NOMO-1 (cell line): ENCODE data around the gene PCSK9.

Experiments
- DNase-seq, 2 experiments: peaks; one replicate each; lab custom pipeline; 2025; ENCODE audit not compliant: unreplicated experiment in 2 of 2; lab: John Stamatoyannopoulos, UW

The PCSK9 gene

DNA sequence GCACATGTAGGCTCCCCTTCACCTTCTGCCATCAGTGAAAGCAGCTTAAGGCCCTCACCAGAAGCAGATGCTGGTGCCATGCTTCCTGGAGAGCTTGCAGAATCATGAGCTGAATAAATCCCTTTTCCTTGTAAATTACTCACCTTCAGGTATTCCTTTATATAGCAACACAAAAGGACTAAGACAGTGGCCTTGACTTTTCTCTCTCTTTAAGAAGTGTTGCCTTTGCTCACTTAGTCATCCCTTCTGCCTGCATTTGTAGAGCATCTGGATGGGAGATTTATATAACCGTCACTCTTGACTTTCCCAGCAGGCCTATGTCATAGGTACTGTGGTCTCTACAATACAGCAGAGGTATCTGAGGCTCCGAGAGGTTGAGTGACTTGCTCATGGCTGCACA lies 3.7 kb downstream of the PCSK9 start:
- no peak for DNase-seq

DNA sequence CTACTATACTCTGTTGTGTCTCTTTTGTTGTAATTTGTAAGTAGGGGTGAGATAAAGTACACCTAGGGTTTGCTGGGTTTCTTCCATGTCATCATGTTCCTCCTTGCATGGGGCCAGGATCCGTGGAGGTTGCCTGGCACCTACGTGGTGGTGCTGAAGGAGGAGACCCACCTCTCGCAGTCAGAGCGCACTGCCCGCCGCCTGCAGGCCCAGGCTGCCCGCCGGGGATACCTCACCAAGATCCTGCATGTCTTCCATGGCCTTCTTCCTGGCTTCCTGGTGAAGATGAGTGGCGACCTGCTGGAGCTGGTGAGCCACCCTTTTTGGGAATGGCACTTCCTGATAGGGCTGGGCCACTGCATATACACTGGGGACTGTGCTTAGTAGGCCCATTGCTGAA lies 4.4 kb downstream of the PCSK9 start:
- no peak for DNase-seq

DNA sequence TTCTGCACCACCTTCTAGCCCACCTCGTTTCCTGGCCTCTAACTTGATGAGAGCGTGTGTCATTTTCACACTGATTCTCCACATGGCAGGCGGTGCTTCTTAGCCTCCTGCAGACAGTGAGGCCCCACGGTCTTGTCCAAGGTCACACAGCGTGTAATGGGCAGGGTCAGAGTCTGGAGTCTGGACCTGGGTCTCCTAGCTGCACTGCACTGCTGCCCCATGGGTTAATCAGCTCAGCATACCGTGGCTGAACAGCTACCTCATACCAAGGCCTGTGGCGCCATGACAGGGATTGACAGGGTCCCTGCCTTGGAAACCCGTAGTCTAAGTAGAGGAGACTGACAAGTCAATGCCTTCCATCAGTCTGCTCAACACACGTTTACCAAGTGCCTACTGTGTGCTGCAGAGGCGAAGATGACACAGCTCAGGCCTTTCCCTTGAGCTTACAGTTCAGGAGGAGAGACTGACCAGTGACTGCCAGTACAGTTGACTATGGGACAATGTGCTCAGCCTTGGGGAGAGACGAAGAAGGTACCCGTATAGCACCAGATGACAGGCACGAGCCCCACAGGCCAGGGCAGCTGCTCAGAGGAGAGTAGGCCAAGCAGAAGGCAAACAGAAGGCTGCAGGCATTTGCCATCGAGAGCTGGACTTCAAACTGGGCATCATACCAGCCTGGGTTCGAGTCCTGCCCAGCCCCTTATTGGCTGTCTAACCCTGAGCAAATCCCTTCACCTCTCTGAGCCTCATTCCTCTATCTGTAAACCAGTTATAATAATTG lies 5.5 kb downstream of the PCSK9 start:
- no peak for DNase-seq

DNA sequence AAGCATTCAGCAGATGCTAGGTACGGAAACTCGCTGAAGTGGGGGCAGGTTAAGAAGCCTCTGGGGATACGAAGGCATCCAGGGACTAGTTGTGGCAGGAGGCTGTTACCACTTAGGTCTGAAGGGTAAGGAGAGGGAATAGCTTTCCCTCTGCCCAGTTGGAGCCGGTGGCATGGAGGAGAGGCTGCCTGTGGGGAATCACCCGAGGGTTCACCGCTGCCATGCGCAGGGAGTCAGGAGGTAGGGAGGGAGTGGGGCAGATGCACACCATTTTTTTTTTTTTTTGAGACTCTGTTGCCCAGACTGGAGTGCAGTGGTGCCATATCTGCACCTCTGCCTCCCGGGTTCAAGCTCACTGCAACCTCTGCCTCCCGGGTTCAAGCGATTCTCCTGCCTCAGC lies 6.1 kb downstream of the PCSK9 start:
- DNase-seq: no peak

DNA sequence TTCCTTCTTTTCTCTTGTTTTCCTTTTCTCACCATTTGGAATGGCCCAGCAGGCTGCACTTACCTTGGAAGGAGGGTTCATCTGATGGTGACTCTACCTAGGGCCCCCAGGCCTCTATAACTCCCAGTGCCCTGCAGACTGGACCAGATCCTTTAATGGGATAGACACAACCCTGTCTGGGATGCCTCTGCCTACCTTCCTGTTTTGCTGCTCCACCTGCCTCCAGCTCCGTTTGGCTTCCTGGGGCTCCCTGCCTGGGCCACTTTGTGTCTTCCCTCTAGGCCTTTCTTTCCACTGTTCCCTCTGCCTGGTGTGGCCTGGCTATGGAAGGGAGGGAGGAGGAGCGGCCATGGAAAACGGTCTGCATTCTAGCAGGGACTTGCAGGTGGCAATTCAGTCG lies 7.5 kb downstream of the PCSK9 start:
- DNase-seq: no peak

DNA sequence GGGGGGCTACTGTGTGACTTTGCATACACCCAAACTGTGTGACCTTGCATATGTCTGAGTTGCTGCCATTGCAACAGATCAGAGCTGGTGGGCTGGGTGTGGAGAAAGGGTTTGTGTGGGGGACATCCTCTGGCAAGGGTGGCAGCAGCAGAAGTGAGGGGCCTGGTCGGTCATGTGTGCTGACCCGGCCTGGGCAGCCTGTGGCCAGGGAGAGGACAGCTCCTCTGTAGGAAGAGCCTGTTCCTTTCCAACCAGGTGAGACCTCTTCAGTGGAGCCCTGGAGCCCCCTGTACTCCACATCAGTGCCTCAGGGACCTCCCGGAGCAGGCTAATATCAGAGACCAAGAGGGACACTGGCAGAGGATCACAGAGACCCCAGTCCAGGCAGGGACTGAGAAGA lies 8.3 kb downstream of the PCSK9 start:
- DNase-seq: no peak

DNA sequence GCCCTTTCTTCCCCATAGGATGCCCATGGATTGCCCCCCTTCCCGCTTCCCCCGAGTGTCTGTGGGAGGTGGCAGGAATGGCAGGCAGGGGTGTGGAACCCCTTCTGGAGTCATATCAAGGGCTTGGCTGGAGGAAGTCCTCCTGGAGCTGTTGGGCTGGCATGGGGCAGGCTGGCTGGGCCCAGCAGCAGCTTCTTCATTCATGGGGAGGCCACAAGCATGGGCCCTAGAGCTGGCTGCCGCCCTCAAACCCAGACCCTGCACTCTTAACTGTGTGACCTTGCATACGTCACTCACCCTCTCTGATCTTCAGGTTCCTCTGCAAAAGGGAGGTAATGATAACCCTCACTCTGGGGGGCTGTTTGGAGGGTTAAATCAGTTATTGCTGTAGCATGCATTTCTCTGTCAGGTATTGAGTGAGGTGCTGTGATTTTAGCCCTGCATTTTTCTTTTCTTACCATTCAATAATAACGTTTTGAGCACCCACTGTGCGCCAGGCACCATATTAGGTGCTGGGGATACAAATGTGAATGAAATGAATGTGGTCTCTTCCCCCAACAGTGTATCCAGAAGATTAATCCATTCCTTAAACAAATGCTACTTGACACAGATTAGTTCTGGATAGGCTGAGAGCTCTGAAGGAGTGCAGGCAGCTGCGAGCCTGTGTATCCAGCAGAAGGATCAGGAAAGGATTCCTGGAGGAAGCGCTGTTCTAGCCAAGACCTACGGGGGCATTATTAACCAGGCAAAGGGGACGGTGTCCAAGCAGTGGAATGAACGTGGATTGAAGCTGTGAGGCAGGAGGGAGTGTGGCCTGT lies 9.3 kb downstream of the PCSK9 start:
- DNase-seq: no peak

DNA sequence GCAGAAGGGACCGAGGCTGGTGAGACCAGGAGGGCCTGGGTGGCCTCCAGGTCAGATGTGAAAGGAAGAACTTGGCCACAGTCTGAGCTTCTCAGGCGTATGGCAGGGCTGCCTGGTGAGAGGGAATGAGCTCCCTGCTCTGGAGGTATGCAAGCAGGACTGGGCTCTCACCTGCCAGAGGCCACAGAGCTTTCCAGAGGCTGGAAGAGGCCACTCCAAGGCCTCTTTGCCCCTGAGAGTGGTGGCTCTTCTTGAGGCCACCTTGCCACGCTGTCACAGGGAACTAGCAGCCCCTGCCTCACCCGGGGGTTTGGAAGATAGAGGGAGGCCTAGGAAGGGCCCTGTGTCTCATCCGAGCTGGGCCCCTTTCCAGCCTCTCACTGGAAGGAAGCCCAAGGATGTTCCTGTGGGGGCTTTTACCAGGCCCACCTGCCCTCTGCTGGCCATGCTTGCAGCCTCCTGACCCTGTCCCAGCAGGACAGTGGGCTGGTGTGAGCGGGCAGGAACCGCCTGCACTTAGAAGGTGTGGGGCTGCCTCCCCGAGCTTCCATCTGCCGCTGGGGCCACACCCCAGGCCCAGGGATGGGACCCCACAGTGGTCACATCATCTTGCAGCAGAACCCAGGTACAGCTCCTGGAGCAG lies 10.0 kb downstream of the PCSK9 start:
- DNase-seq: no peak

DNA sequence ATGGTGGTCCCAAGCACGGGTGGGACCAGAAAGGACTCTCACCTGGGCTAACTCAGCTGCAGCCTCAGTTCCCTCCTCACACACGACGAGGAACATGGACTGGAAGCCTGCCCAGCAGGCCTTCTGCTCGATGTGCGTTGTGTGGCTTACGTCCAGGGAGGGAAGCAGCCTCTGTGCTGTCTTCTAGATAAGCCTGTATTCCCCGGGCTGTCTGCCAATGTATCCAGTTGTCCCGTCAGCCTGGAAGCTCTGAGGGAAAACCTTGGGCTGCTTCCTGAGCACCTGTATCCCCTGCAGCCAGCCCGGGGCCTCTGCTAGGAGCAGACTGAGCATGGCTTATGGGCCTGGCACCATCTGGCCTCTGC lies 10.5 kb downstream of the PCSK9 start:
- DNase-seq: no peak

DNA sequence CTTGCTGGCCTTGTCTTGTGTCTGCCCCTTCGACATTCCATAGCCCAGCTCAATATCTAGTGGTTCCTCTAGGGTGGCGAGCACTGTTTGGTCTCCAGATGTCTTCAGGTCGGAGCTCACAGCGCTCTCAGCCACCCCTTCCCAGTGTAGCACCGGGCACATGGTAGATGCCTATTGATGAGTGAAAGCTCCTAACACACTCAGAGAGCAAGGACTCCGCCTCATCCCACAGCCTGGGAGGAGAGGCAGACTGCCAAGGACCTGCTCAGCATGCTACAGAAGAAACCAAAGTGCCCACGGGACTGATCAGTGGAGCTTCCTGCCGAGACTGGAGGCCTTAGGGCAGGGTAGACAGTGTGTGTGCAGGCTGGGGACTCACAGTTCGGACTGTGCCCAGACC lies 10.9 kb downstream of the PCSK9 start:
- DNase-seq: no peak

DNA sequence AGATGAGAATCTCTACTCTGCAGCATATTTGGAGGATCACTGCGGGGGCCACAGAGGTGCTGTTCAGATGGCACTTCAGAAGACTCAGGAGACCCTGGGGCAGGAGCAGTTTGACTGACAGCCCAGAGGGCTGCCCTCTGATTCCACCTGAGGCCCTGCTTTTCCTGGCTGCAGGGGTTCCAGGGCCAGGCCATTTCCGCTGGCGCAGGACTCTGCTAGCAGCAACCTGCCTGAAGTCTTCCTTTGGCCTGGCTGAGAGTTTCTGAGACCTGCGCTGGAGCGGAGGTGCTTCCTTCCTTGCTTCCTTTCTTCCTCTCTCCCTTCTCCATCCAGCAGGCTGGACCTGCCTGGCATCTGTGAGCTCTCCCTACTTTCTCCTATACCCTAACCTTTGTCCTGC lies 11.8 kb downstream of the PCSK9 start:
- no peak for DNase-seq

DNA sequence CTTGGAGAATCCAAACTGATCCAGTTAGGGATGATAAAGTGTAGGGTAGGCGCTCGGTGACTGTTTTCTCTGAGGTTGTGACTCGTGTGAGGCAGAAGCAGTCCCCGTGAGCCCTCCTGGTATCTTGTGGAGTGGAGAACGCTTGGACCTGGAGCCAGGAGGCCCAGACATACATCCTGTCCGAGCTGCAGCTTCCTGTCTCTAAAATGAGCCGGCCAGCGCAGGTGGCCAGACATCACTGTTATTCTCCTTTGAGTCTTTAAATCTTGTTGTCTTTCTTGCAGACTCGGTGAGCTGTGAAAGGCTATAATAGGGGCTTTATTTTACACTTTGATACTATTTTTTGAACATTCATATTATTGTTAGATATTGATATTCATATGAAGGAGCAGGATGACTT lies 12.3 kb downstream of the PCSK9 start:
- no peak for DNase-seq

DNA sequence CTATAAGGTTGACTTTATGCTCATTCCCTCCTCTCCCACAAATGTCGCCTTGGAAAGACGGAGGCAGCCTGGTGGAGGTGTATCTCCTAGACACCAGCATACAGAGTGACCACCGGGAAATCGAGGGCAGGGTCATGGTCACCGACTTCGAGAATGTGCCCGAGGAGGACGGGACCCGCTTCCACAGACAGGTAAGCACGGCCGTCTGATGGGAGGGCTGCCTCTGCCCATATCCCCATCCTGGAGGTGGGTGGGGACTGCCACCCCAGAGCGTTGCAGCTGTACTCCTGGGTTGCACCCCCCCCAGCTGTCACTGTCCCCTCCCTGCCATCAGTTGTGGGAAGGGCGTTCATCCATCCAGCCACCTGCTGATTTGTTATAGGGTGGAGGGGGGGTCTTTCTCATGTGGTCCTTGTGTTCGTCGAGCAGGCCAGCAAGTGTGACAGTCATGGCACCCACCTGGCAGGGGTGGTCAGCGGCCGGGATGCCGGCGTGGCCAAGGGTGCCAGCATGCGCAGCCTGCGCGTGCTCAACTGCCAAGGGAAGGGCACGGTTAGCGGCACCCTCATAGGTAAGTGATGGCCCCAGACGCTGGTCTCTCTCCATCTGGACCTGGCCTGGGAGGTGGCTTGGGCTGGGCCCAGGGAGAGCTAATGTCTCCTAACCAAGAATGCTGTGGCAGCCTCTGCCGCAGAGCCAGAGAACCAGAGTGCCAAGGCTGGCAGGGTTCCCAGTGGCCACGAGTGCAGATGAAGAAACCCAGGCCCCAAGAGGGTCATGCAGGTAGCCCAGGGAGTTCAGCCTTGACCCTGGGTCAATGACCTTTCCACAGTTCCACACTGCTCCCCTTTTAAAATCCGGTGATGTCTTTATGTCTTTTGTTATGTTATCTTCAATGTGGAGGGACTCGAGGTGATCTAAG lies 13.1 kb downstream of the PCSK9 start:
- DNase-seq: no peak

DNA sequence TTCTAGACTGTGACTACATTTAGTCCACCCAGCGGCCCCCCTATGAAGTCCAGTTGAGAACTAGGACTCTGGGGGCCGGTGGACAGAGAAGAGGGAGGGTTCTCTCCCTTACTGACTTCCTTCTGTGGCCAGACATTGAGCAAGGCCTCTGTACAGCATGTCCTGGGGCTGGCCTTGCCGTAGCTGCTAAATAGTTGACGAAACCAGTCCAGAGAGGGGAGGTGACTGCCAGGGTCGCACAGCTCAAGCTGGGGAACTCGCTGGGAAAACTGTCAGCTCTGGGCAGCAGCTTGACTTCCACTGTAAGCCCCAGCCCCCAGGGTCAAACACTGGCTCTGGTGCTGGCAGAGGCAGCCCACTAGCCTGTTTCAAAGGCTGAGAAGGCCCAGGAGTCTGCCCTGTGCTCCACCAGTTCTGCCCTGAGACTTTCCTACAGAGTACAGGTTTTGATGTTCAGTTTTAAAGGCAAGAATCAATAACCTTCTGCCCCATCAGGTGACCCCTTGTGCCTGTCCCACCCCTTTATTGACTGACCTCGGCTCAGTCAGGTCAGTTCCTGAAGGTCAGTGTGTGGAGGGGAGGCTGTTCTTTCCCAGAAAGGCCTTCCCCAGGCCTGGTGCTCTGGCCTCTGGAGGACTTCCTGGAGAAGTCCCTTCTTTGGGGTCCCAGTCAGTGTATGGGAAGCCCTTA lies 14.1 kb downstream of the PCSK9 start:
- DNase-seq: no peak

DNA sequence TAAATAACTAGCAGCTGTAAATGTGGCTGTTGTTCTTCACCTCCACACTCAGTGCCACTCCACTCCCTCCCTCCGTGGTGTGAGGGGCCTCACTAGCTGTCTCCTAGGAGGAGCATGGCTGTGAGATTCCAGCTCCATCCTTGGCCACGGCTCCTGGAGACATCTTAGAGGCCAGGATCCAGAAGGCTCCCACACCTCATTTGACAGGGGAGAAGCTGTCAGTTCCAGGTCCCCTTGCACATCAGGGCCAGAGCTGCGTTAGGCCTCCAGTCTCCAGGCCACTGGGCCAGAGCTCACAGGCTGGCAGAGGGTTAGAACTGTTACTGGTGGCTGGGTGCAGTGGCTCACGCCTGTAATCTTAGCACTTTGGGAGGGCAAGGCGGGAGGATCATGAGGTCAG lies 15.0 kb downstream of the PCSK9 start:
- no peak for DNase-seq

DNA sequence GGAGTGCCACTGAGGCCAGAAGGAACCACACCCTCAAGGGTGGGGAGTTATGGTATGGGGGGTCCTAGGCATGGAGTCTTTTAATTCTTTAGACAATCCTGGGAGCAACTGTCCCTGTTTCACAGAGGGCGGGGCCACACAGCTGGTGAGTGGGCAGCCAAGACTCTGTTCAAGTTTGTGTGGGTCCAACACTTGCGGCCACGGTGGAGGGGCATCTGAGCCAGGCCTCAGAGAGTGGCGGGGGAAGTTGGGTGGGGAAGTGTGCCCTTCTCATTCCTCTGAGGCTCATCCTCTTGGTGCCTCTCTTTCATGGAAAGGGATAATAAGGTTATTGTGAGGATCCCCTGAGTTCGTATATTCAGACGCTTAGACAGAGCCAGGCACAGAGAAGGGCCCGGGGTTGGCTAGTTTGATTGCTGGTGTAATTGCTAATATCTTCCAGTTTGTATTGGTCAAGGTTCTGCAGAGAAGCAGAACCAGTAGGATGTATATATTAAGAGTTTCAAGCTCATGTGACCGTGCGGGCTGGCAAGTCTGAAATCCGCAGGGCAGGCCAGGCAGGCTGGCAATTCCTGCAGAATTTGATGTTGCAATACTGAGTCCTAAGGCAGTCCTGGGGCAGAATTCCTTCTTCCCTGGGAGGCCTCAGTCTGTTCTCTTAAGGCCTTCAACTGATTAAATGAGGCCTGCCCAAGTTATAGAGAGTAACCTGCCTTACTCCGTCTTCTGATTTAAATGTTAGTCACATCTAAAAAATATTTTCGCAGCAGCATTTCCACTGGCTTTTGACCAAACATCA lies 15.9 kb downstream of the PCSK9 start:
- DNase-seq: no peak

DNA sequence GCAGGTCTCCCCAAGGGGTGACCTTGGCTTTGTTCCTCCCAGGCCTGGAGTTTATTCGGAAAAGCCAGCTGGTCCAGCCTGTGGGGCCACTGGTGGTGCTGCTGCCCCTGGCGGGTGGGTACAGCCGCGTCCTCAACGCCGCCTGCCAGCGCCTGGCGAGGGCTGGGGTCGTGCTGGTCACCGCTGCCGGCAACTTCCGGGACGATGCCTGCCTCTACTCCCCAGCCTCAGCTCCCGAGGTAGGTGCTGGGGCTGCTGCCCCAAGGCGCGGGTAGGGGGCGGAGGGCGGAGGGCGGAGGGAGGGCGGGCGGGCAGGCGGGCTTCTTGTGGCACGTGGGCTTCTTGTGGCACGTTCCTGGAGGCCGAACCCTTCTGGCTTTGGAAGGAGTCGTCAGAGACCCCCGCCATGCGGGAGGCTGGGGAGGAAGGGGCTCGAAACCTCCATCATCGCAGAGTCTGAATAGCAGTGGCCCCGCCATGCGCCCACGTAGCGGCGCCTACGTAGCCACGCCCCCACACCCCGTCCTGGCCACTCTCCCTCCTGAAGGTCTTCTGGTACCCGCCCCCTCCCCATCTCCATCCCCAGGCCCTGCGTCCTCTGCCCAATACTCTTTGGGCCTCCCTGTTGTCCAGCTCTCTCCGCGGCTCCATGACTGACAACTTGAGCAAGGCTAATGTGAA lies 16.7 kb downstream of the PCSK9 start:
- no peak for DNase-seq

DNA sequence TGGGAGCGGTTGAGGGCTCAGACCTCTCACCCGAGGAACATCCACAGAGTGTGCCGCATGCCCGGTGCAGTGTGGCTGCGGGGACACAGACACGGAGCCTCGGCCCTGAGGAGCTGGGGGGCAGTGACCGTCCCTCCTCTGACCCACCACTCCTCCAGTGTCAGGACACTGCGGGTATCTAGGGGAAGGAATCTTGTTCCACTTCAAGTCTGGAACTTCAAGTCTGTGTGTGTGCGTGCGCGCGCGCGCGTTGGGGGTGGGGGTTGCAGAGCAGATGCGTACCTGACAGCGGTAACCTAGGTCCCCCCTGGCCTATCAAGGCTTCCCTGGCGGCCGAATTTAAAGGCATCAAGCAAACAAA lies 17.3 kb downstream of the PCSK9 start:
- no peak for DNase-seq
